ENCODE measurements around the gene WFIKKN2.

WFIKKN2 gene

GRCh38 chr17:50808888-50809287 is 26.5 kb upstream of the WFIKKN2 start:
- no peak for DNase-seq

- no peak for DNase-seq
Observed at GRCh38 chr17:50813583-50813982, 21.8 kb upstream of the WFIKKN2 start.

- no peak for DNase-seq
Observed at GRCh38 chr17:50815400-50815799, 20.0 kb upstream of the WFIKKN2 start.

GRCh38 chr17:50816271-50816670 is 19.1 kb upstream of the WFIKKN2 start:
- no peak for DNase-seq

- peak; percentile 18 for DNase-seq
Observed at GRCh38 chr17:50816771-50817751, 18.3 kb upstream of the WFIKKN2 start.

- no peak for DNase-seq
Observed at GRCh38 chr17:50817838-50818237, 17.5 kb upstream of the WFIKKN2 start.

GRCh38 chr17:50818261-50818660 is 17.1 kb upstream of the WFIKKN2 start:
- DNase-seq: no peak

- DNase-seq: no peak
Observed at GRCh38 chr17:50818921-50819657, 16.3 kb upstream of the WFIKKN2 start.

GRCh38 chr17:50820651-50821050 is 14.7 kb upstream of the WFIKKN2 start:
- no peak for DNase-seq

- DNase-seq: no peak
Observed at GRCh38 chr17:50822550-50822949, 12.8 kb upstream of the WFIKKN2 start.

- no peak for DNase-seq
Observed at GRCh38 chr17:50824429-50824828, 11.0 kb upstream of the WFIKKN2 start.

- DNase-seq: no peak
Observed at GRCh38 chr17:50825188-50825587, 10.2 kb upstream of the WFIKKN2 start.

GRCh38 chr17:50828508-50829170 is 6.7 kb upstream of the WFIKKN2 start:
- DNase-seq: no peak

- no peak for DNase-seq
Observed at GRCh38 chr17:50829332-50829731, 6.1 kb upstream of the WFIKKN2 start.

GRCh38 chr17:50830352-50830751 is 5.0 kb upstream of the WFIKKN2 start:
- no peak for DNase-seq

GRCh38 chr17:50830994-50831393 is 4.4 kb upstream of the WFIKKN2 start:
- no peak for DNase-seq

GRCh38 chr17:50831471-50831928 is 3.9 kb upstream of the WFIKKN2 start:
- no peak for DNase-seq

GRCh38 chr17:50832267-50832863 is 3.0 kb upstream of the WFIKKN2 start:
- DNase-seq: no peak

- DNase-seq: no peak
Observed at GRCh38 chr17:50832864-50833381, 2.5 kb upstream of the WFIKKN2 start.

GRCh38 chr17:50833510-50834428 is 1.6 kb upstream of the WFIKKN2 start:
- DNase-seq: no peak

Measured in activated gamma-delta T cell (primary cell).